GM21367 (cell line): ENCODE measurements around the gene SCPEP1.
A peak's percentile ranks its signal among the peaks of the same experiment; 100 is the strongest.

Source experiments
- ATAC-seq: cut with Tn5 transposase; IDR thresholded peaks from one replicate; pipeline ENCODE4 v1.9.1; 2021; ENCODE audit not compliant: unreplicated experiment

Gene SCPEP1

GRCh38 chr17:57037411-57037810 lies 59.5 kb downstream of the SCPEP1 start:
- no peak for ATAC-seq

GRCh38 chr17:57038486-57038885 lies 60.6 kb downstream of the SCPEP1 start:
- no peak for ATAC-seq

GRCh38 chr17:57040571-57040970 lies 62.6 kb downstream of the SCPEP1 start:
- no peak for ATAC-seq

- ATAC-seq: no peak
These were observed 65.3 kb downstream of the SCPEP1 start for GRCh38 chr17:57043276-57043675.

GRCh38 chr17:57044976-57045867 lies 67.3 kb downstream of the SCPEP1 start:
- ATAC-seq: no peak

GRCh38 chr17:57045868-57046704 lies 68.2 kb downstream of the SCPEP1 start:
- ATAC-seq: peak; percentile 40

GRCh38 chr17:57046749-57047148 lies 68.8 kb downstream of the SCPEP1 start:
- no peak for ATAC-seq

GRCh38 chr17:57048096-57048495 lies 70.2 kb downstream of the SCPEP1 start:
- ATAC-seq: no peak

GRCh38 chr17:57050306-57050705 lies 72.4 kb downstream of the SCPEP1 start:
- ATAC-seq: no peak

- no peak for ATAC-seq
These were observed 74.0 kb downstream of the SCPEP1 start for GRCh38 chr17:57051886-57052361.
